ENCODE measurements around the gene OGT.
"Not testable (repeated sequence)": the region's sequence is repeated elsewhere in the genome, so short reads cannot be mapped to it uniquely, and the experiment has no call there.

Gene OGT

GRCh38 chrX:71541210-71542022 is 8.5 kb downstream of the OGT start:
- no peak for DNase-seq

GRCh38 chrX:71542411-71542810 is 9.5 kb downstream of the OGT start:
- no peak for DNase-seq

- no peak for DNase-seq
Measured at GRCh38 chrX:71542825-71543224, 9.9 kb downstream of the OGT start.

GRCh38 chrX:71543316-71543715 is 10.4 kb downstream of the OGT start:
- no peak for DNase-seq

GRCh38 chrX:71545364-71545763 is 12.5 kb downstream of the OGT start:
- peak; percentile 42 for DNase-seq

- no peak for DNase-seq
Measured at GRCh38 chrX:71546879-71547278, 14.0 kb downstream of the OGT start.

GRCh38 chrX:71547339-71547738 is 14.4 kb downstream of the OGT start:
- DNase-seq: no peak

GRCh38 chrX:71549986-71550385 is 17.1 kb downstream of the OGT start:
- DNase-seq: no peak

GRCh38 chrX:71550578-71550977 is 17.7 kb downstream of the OGT start:
- DNase-seq: no peak

GRCh38 chrX:71556036-71556435 is 23.1 kb downstream of the OGT start:
- DNase-seq: no peak

GRCh38 chrX:71558920-71559319 is 26.0 kb downstream of the OGT start:
- DNase-seq: no peak

- DNase-seq: not testable (repeated sequence)
Measured at GRCh38 chrX:71559773-71560172, 26.9 kb downstream of the OGT start.

- DNase-seq: no peak
Measured at GRCh38 chrX:71563921-71564320, 31.0 kb downstream of the OGT start.

GRCh38 chrX:71565474-71566041 is 32.7 kb downstream of the OGT start:
- DNase-seq: no peak

- not testable (repeated sequence) for DNase-seq
Measured at GRCh38 chrX:71571390-71571789, 38.5 kb downstream of the OGT start.

GRCh38 chrX:71573590-71573989 is 40.7 kb downstream of the OGT start:
- DNase-seq: no peak

- DNase-seq: no peak
Measured at GRCh38 chrX:71577682-71578081, 44.8 kb downstream of the OGT start.

GRCh38 chrX:71578253-71579135 is 45.6 kb downstream of the OGT start, which contains the start of gene GCNA:
Gene GCNA, plus strand, starts transcription at chrX:71578437. Its CDS starts 2,385 bp downstream, at chrX:71580822.
- DNase-seq: no peak

GRCh38 chrX:71579136-71579989 is 46.5 kb downstream of the OGT start:
- DNase-seq: peak; percentile 22

- DNase-seq: no peak
Measured at GRCh38 chrX:71579990-71580380, 47.1 kb downstream of the OGT start.

GRCh38 chrX:71581210-71581609 is 48.3 kb downstream of the OGT start:
- no peak for DNase-seq

GRCh38 chrX:71586929-71587328 is 54.0 kb downstream of the OGT start:
- no peak for DNase-seq

GRCh38 chrX:71593210-71593609 is 60.3 kb downstream of the OGT start:
- DNase-seq: not testable (repeated sequence)

Data from activated CD8-positive, alpha-beta memory T cell treated with anti-CD3 and anti-CD28 coated beads, Interleukin-2, amount 50 U/mL, for 4 hours (primary cell).